SKM-1 treated with dmso at 0.1 percent for 144 hours (cell line): ENCODE results near the gene CCDC91.
A peak's percentile ranks its signal among the peaks of the same experiment; 100 is the strongest.

Experiments used
- DNase-seq: peaks from one replicate; lab custom pipeline; 2025; ENCODE audit not compliant: unreplicated experiment; lab: John Stamatoyannopoulos, UW

Gene CCDC91, protein sequence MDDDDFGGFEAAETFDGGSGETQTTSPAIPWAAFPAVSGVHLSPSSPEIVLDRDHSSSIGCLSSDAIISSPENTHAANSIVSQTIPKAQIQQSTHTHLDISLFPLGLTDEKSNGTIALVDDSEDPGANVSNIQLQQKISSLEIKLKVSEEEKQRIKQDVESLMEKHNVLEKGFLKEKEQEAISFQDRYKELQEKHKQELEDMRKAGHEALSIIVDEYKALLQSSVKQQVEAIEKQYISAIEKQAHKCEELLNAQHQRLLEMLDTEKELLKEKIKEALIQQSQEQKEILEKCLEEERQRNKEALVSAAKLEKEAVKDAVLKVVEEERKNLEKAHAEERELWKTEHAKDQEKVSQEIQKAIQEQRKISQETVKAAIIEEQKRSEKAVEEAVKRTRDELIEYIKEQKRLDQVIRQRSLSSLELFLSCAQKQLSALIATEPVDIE

DNA sequence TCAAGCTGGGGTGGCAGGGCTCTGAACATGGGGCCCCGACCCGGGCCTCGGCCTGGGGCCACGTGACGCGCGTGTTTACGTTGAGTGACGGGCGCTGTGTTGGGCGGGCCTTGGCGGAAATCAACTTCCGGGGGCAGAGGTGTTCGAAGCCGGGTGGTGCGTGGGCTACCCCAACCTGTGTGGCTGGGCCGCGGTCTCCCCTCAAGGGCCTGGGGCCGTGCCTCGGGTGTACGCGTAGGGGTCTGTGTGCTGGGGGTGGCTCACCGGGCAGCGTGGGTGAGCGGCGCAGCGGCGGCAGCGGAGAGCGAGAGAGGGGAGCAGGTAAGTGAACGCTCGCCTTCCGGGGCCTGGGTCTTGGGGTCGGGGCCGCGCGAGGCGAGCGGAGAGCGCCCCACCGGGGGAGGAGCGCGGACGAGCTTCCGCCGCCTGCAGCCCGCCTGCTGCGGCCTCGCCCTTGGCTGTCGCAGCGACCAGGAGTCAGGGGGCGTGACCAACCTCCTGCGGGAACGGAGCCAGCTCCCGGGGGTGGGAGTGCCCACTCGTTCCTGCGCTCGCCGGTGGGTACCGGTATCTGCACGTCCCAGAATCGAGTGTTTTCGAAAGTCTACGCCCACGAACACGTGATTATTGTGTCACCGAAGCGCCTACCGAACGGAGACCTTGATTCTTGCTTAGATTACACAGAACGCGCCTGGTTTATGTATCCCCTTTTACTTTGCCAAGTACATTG lies at the start of gene CCDC91:
Gene CCDC91 (plus strand): TSS at position 136 of the 730 bp plus-strand sequence. CDS start 66,760 bp downstream, outside the sequence.
- DNase-seq, result peak; percentile 37

DNA sequence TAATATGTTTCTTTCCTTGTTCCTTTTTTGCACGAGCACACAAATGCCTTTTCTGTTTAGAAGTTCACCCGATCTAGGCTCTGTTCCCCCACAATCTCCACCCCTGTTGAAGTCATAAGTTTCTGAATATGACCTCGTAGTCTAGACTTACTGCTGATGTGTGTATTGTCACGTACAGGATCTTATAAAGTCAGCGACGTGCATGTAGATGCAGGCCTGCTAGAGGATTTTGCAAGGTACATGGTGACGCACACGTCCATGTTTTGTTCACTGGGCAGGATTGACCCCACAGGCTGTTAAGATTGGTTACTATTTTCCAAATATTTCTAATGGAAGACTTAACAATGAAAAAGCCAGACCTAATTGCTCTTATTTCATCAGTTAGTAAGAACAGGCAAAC lies 46.2 kb upstream of the CCDC91 start:
- no peak for DNase-seq

DNA sequence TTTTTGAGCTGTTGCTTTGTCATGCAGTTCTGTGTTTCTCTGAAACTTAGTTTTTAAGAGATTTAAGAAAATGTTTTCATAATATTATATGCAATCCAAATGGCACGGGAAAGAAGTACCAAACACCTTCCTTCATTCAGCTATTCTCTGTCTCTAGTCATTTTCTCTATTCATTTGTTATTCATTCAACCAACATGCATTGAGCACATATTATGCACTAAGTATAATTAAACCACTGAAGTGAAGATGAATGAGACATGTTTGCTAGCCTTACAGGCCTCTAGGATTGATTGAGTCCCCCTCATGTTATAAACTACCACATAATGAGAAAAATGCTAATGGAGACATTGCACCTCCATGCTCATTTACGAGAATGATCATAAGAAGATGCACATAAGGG lies 45.7 kb upstream of the CCDC91 start:
- DNase-seq, result no peak

DNA sequence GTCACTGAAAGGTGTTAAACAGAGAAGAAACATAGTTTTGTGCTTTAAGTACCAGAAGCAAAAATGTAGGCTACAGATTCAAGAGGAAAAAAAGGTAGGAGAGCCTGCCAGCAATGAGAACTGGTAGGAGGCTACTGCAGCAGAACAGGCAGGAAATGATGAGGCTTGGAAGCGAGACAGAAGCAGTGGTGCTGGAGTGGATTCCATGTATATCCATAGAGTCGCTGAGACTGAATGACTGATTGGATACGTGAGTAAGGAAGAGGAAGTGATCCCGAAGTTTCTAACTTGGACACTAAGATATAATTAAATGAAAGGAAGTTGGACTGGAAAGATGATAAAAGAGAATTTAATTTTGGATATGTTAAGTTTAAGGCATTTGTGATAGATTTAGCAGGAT lies 45.0 kb upstream of the CCDC91 start:
- no peak for DNase-seq

DNA sequence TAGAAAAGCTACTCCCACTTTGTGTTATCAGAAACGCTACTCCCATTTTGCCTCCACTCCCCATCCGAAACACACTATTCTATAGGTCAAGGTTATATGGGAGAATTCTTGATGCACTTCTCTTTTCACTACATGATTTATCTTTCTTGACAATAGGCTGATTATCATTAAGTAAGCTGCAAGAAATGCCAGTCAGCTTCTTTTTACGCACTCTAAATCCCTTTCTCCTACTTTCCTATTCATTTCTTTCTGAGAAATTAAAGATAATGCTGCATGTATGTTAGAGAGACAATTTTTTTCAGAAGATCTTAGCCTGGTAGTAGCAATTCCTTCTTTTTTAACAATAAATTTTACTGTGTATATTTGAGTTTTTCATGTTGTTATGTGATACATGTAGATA lies 41.0 kb upstream of the CCDC91 start:
- no peak for DNase-seq

DNA sequence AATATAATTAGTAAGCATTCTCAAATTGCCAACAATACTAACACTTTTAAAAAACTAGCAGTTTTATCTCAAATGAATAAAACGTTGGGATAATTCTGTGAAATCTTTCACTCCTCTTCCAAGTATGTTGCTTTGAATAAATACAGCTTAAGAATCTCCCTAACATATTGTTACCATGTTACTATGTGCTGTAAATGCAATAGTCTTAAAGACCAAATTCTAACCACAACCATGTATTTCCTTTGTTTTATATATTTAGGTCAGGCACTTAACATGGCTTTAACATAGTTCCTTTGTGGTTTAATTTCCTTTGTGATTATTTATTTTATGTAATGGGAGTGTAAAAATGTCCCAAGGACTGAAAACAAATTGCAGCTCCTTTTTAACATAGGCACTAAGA lies 33.9 kb upstream of the CCDC91 start:
- no peak for DNase-seq

DNA sequence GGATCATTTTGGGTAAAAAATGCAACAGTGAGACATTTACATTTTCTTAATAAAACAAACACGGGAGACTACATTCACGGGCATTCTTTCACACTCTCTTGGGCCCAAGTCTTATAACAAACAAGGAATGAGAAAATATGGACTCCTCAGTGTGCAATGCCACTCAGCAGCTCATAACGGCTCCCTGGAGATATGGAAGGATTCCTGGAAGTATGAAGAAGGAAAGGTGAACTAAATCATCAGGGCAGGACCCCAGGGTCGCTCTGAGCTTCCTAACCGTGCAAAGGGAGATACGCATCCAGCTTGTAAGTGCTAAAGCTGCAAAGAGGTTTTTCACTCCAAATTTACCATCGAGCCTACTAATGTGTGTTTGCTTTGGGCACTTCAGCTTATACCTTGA lies 33.5 kb upstream of the CCDC91 start:
- no peak for DNase-seq

DNA sequence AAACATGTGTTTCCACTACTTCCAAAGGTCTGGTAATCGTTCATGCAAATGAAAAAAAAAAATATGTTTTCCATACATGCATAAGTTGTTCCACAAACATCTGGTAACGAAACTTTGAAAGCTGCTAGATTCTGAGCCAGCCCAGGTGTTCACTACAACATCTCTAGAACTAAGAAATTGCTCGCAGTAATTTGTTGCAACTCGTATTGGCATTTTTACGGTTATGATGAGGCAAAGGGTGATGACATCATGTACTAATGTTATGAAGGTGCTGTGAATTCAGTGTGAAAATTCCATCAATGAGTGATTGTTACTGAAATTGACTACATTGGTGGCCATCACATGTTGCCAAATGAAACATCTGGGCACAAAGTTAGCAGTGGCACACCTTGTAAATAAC lies 31.9 kb upstream of the CCDC91 start:
- no peak for DNase-seq

DNA sequence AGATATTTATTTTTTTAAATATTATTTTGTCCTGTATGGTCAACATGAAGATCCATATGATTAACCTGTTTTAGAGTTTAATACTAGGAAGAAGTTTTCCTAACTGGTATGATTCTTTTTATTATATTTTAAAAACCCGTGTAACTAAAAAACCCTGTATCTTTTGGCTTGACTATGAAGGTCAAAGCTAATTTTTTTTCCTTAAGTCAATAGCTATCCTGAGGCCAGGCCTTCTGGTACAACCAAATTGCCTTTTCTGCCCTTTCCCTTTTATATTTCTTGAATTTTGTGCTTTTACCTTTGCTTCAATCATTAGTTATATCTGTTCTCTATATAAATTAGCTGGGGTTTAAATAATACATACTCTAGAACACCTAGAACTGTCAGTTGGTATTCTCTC lies 30.6 kb upstream of the CCDC91 start:
- DNase-seq, result no peak

DNA sequence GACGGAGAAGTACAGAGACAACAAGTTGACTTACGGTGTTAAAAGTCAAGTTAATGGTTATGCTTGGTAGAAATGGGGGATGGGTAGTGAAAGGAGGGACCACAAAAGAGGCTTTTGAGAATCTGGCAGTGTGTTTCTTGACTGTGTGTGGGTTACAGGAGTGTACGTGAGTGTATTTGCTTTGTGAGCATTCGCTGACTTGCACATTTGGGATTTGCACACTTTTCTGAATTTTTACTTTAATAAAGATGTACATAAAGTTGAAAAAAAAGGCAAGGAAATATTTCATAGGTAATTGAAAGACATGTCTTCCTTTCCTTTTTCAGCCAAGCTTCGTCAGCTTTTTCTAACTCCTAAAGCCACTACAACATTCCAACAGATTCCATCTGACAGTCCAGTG lies 28.6 kb upstream of the CCDC91 start:
- DNase-seq, result no peak

DNA sequence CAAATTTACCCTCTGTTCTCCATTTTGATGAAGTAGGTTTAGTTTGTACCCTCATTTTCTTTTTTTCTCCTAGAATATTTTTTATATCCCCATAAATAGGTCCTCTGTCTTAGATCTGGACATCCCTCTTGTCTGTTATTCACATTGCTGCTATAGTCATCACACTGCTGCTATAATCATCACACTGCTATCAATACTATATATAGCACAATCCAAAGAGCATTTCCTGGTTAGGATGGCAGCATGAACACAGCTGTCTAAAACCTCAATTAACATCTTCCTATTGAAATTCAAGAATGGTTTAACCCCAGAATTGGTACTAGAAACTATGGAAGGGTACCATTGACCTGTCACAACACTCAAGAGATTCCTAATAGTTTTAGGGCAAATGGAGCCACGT lies 27.6 kb upstream of the CCDC91 start:
- no peak for DNase-seq

DNA sequence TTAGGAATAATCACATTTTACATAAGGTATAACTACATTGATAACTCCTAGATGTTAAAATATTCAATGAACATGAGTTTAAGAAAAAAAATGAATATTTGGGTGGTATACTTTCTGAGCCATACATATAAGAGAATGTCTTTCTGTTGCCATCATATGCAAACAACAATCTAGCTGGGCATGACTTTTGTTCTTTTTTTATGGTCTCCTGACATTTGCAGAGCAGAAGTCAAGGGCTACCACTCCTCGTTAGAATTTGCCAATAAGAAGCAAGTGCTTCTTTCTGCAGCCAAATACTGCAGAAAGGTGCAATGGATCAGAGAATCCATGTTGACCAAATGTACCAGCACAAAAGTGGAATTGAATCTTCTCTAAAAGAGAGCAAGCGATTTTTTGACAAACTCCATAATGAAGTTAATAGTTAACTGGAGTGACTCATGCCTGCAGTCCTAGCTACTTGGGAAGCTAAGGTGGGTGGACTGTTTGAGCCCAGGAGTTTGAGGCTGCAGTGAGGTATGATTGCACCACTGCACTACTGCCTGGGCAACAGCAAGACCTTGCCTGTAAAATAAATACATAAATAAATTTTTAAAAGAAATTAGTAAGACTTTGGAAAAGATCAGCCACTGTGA lies 25.5 kb upstream of the CCDC91 start:
- DNase-seq, result no peak

DNA sequence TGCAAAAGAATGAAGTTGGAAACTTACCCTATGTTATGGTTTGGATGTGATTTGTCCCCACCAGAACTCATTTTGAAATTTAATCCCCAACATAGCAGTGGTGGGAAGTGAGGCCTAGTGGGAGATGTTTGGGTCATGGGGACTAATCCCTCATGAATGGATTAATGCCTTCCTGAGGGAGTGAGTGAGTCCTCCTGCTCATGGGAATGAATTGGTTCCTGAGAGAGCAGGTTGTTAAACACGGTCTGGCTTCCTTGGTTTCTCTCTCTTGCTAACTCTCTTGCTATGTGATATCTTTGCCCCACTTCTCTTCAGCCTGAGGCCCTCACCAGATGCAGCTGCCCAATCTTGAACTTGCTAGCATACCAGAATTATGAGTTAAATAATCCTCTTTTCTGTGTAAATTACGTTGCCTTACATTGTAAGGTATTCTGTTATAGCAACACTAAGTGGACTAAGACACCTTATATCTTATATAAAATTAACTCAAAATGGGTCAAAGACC lies 22.2 kb upstream of the CCDC91 start:
- no peak for DNase-seq

DNA sequence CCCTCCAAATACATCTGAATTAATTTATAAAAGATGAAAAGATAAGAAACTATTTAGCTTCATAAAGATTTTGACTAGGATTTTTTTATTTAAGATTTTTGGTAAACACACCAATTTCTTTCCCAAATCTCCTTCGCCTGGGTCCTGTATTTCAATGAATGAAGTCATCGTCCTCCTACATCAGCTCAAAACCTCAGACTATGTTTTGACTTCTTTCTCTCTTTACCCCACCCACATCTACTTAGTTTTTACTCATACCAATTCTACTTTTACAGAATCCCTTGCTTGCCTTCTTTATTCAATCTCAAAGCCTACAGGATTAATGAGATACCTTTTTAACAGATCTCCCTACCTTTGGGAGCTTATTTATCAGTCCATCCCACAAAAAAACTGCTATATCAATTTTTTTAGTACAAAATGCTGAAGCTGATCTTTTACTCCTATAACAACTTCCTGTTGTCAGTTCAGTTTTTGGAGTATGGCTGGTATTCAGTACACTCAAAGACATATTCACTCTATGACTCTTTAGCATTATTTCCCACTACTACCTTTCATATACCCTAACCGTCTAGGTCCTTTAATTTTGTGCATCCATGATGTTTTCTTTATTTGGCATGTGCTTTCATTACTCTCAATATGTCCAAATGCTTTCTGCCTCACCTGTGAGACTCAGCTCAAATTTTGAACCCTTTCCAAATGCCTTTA lies 18.7 kb upstream of the CCDC91 start:
- no peak for DNase-seq

DNA sequence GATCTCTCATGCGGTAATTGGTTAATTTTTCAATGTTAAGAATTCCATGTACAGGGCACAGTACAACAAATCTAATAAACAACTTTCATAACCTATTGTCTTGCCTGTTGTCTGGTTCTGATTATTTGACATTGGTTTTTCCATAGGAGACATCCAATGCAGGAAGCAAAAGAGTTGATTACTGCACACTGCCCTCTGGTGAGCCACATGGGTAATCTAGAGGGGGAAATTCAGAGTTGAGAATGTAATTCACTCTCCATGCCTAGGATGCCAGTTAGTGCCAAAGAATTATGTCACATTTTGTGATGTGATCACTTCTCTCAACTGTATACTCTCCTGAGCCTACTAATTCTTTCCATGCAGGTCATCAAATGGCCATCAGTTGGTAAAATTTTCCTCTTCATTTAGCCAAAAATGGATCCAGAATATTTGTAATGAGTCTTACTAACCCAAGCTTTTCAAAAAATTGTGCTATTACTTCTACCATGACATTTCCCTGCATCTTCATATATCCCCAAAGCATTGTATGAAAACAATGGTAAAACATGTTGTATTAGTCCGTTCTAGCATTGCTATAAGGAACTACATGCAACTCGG lies 17.7 kb upstream of the CCDC91 start:
- DNase-seq, result no peak

DNA sequence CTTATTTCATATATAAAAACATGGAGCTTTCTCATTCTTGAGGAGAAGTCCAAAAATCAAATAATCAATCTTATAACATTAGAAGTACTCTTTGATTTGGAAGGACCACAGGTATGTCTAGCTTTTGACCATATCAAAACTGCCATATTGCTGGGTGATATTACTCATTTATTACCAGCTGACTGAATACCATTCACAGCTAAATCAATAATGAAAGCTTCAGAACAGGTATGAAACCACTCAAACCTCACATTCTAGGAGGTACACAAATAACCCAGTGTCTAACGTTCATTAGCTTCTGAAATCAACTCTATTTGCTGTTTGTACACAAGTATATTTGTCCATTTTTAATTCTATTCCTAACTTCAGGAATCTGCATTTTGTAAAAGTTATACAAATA lies 16.8 kb upstream of the CCDC91 start:
- no peak for DNase-seq

DNA sequence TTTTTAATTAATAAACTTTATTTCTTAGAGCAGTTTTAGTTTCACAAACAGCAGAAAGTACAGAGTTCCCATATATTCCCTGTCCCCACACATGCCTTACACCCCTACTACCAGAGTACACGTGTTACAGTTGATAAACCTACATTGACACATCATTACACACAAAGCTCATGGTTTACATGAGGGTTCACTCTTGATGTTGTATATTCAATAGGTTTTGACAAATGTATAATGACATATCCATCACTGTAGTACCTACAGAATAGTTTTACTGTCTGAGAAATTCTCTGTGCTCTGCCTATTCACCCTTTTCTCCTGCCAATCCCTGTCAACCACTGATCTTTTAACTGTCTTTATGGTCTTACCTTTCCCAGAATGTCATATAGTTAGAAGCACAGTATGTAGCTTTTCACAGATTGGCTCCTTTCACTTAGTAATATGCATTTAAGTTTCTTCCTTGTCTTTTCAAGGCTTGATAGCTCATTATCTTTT lies 15.1 kb upstream of the CCDC91 start:
- DNase-seq, result no peak

DNA sequence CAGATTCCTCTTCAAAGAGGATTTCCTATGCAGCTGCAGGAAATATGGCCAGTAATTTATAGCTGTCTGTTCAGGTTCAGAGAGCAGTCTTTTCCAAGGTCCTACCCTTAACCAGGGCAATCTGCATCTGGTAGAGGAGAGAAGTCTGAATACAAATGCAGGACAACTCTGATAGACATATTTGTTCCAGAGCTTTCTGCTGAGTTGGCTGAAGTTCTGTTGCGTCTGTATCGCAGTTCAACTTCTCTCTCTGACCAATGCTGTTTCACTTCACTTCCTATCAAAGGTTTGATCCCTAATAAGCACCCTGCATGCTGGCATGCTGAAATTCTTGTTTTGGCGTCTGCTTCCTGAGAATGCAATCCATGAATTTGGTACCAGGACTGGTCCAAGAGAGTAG lies 14.0 kb upstream of the CCDC91 start:
- no peak for DNase-seq

DNA sequence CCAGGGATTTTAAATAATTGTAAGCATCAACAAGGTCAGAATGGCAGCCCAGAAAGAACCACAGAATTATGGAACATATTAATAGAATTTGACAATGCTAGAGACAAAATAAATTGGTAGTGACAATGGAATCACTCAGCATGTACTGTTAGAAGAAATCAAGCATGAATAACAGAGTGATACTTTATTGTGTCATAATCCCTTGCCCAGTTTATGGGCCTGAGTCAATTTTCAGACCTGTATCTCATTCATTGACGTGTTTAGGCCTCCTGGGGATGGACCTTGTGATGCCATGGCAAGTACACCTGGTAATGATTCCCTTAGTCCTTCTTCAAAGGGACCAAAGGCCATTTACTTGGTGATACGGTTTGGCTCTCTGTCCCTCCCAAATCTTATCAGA lies 12.8 kb upstream of the CCDC91 start:
- no peak for DNase-seq

DNA sequence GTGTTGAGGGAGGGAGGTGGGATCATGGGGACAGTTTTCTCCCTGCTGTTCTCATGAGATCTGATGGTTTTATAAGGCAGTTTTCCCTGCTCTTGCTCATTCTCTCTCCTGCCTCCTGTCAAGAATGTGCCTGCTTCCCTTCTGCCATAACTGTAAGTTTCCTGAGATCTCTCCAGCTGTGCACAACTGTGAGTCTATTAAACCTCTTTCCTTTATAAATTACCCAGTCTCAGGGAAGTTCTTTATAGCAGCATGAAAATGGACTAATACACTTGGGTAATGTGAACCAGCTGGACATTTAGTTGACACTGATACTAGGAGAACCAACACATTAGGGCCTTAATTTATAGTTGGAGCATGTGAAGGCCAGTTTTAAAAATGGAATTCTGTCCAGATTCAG lies 12.4 kb upstream of the CCDC91 start:
- DNase-seq, result no peak

DNA sequence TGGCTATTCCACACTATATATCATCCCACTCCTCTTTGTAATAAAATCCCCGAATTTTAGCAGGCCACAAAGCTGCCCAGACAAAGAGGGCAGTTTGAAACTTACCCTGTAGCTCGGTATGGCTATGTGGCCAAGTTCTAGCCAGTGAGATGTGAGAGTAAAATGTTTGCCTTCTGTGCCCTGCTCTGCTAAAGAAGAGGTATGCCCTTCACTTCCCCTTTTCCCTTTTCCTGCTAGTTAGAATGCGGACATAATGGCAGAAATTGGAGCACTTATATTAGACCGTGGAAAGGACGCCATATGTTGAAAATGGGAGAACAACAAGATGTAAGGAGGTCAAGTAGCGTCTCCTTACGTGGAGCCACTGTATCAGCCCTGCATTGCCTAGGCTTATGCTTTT lies 11.5 kb upstream of the CCDC91 start:
- DNase-seq, result no peak
